Eye (tissue), 1 donor: Measurements from ENCODE around the gene ZNF234.
"Not testable (repeated sequence)": the region's sequence is repeated elsewhere in the genome, so short reads cannot be mapped to it uniquely, and the experiment has no call there.

Source experiments
- DNase-seq: peaks from one replicate; pipeline ENCODE4 v3.0.0-alpha.2; 2015

ZNF234 gene

GRCh38 chr19:44190020-44190419, 48.7 kb downstream of the ZNF234 start:
- no peak for DNase-seq

GRCh38 chr19:44192127-44192526, 50.8 kb downstream of the ZNF234 start:
- no peak for DNase-seq

GRCh38 chr19:44196772-44197171, 55.4 kb downstream of the ZNF234 start:
- no peak for DNase-seq

- DNase-seq = no peak
Observed at GRCh38 chr19:44202470-44202869, 61.1 kb downstream of the ZNF234 start.

- no peak for DNase-seq
Observed at GRCh38 chr19:44202974-44203373, 61.6 kb downstream of the ZNF234 start.

GRCh38 chr19:44203877-44204276, 62.5 kb downstream of the ZNF234 start:
- not testable (repeated sequence) for DNase-seq

GRCh38 chr19:44204772-44205171, 63.4 kb downstream of the ZNF234 start:
- no peak for DNase-seq

- peak; percentile 98 for DNase-seq
Observed at GRCh38 chr19:44207126-44207803, 65.9 kb downstream of the ZNF234 start.
